HG03280 (cell line): Measurements from ENCODE around the gene MYO5C.
A peak's percentile ranks its signal among the peaks of the same experiment; 100 is the strongest.

Experiments used
- ATAC-seq: cut with Tn5 transposase; IDR thresholded peaks from one replicate; pipeline ENCODE4 v1.9.1; 2021; ENCODE audit warnings: mild to moderate bottlenecking, moderate library complexity; ENCODE audit not compliant: unreplicated experiment

Gene MYO5C

GRCh38 chr15:52218371-52218770 lies 77.2 kb downstream of the MYO5C start:
- no peak for ATAC-seq

GRCh38 chr15:52217186-52217585 lies 78.4 kb downstream of the MYO5C start:
- peak; percentile 56 for ATAC-seq

- ATAC-seq = no peak
Measured at GRCh38 chr15:52214553-52214952, 81.1 kb downstream of the MYO5C start.

GRCh38 chr15:52213206-52213605 lies 82.4 kb downstream of the MYO5C start:
- ATAC-seq = no peak

- ATAC-seq = peak; percentile 96
Measured at GRCh38 chr15:52208306-52208946, 87.2 kb downstream of the MYO5C start.

- no peak for ATAC-seq
Measured at GRCh38 chr15:52207191-52207590, 88.4 kb downstream of the MYO5C start.

GRCh38 chr15:52206446-52206845 lies 89.2 kb downstream of the MYO5C start:
- no peak for ATAC-seq

GRCh38 chr15:52204657-52205056 lies 90.9 kb downstream of the MYO5C start:
- no peak for ATAC-seq

- no peak for ATAC-seq
Measured at GRCh38 chr15:52200831-52201365, 94.7 kb downstream of the MYO5C start.

- ATAC-seq = no peak
Measured at GRCh38 chr15:52199271-52199670, 96.3 kb downstream of the MYO5C start.

GRCh38 chr15:52196891-52197290 lies 98.7 kb downstream of the MYO5C start:
- no peak for ATAC-seq

- ATAC-seq = no peak
Measured at GRCh38 chr15:52193791-52194190, 101.8 kb downstream of the MYO5C start.

GRCh38 chr15:52193321-52193720 lies 102.3 kb downstream of the MYO5C start:
- no peak for ATAC-seq

- no peak for ATAC-seq
Measured at GRCh38 chr15:52191207-52191606, 104.4 kb downstream of the MYO5C start, which contains the start of gene GNB5. GNB5 (minus strand) TSS chr15:52191392; CDS start chr15:52184676, 6,716 bp downstream.

GRCh38 chr15:52186651-52187486 lies 108.7 kb downstream of the MYO5C start:
- no peak for ATAC-seq

- no peak for ATAC-seq
Measured at GRCh38 chr15:52185151-52185561, 110.4 kb downstream of the MYO5C start.

GRCh38 chr15:52184721-52185120 lies 110.9 kb downstream of the MYO5C start:
- no peak for ATAC-seq

GRCh38 chr15:52183562-52184173 lies 111.9 kb downstream of the MYO5C start:
- no peak for ATAC-seq

GRCh38 chr15:52181938-52182780 lies 113.4 kb downstream of the MYO5C start:
- no peak for ATAC-seq

GRCh38 chr15:52180851-52181450 lies 114.7 kb downstream of the MYO5C start:
- ATAC-seq = no peak
